ENCODE measurements around the gene TMEM183A.

Gene TMEM183A

DNA sequence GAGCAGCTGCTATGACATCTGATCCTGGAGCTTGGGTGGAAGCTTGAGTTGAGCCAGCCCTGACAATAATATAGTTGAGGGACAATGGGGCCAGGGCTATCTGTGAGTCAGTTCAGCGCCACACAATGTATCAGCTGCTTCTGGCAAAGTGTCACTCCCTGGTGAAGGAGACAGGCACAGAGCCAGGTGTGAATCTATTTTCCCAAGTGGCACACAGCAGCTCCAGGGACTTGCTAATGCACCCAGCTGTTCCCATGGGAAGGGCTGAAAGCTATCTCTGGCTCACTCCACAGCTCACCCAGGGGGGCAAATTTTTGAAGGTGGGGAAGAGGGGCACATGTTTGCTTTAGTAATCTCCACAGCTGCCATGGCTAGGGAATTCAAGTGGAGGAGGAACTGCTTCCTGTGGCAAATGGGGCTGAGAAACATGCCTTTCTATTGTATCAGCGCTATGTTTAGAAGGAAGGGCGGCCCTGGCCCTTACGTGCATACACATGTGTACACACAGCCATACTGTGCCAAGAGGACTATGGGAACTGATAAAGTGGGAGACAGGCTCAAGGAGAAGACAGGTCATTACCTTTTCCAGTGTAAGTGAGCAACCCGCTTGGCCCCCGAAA, 42.3 kb upstream of the TMEM183A start:
- DNase-seq (ENCODE audit: low read depth), result peak; percentile 81
- no peak overlapping the region for H3K4me3 ChIP-seq (replicated peaks; ENCODE audit: low read depth, low read length)
- TF ChIP-seq CTCF (IDR thresholded peaks at IDR 0.05; ENCODE audit: low read length, missing control alignments), result no peak

GRCh38 chr1:202965422-202965821, 41.8 kb upstream of the TMEM183A start:
- no peak overlapping the region for H3K4me3 ChIP-seq (replicated peaks; ENCODE audit: low read depth, low read length)
- TF ChIP-seq CTCF (IDR thresholded peaks at IDR 0.05; ENCODE audit: low read length, missing control alignments), result no peak
- no peak for DNase-seq (ENCODE audit: low read depth)

DNA sequence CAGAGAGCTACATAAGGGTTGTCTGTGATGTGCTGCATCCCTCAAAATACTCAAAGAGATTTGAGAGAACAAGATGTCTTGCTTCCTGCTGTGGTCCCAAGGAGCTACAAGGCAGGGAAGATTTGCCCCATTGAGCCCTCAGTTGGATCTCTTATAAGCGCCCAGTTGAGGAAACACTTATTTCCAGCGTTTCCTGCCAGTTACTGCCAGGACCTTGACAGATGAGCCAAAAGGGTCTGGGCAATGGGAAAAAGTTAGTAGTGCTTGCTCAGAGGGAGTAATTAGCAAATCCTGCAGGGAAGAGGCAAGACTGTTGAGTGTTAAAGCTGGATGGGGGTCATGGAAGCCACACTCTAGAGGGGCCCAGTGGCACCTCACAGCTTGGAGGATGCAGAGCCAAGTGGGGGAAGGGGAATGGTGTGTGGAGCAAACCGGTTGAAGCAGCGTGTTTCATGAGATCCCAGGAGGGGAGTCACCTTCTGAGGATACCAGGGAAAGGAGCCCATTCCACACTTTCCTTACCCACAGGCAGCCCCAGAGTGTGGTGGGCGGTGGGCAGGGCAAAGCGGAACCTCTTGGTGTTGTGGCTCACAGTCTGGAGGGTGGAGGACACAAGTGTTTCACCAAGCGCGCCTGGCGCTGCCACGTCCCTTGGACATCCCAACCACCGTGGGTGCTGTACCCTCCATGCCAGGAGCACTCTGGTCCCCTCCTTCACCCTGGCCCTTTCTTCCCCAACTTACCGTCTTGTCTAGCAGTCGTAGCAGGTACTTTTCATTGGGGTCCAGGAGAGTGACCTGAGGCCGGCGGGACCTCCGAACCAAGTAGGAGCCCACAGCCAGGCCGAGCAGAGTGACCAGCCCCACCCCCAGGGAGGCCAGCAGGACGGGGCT, 40.9 kb upstream of the TMEM183A start:
- no peak for TF ChIP-seq CTCF (IDR thresholded peaks at IDR 0.05; ENCODE audit: low read length, missing control alignments)
- peak overlapping the region; percentile 94 for H3K4me3 ChIP-seq (replicated peaks; ENCODE audit: low read depth, low read length)
- DNase-seq (ENCODE audit: low read depth), result no peak

DNA sequence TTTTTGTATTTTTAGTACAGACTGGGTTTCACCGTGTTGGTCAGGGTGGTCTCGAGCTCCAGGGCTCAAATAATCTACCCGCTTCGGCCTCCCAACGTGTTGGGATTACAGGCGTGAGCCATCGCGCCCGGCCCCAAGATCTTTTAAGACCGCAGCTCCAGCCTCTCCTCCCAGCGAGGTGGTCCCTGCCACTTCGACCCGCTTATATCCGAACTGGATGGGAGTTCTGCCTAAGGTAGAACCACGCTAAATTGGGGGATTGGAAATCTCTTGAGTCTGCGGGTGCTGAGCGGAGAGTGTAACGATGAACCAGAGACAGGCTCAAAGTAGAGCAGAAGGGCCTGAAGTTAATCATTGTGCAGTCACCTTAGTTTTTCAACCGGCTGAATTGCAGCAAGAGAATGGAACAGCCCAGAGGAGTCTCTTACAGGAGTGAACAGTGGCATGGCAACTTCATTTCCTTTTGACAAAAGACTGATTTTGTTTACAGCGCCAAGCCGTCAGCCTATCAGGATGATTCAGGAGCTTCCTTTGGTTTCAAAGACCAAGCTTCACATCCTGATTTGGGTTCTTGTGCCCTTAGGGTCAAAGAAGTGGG, 39.4 kb upstream of the TMEM183A start:
- no peak for DNase-seq (ENCODE audit: low read depth)
- TF ChIP-seq CTCF (IDR thresholded peaks at IDR 0.05; ENCODE audit: low read length, missing control alignments), result no peak
- peak overlapping the region; percentile 94 for H3K4me3 ChIP-seq (replicated peaks; ENCODE audit: low read depth, low read length)

GRCh38 chr1:202968351-202968750, 38.8 kb upstream of the TMEM183A start:
- no peak overlapping the region for H3K4me3 ChIP-seq (replicated peaks; ENCODE audit: low read depth, low read length)
- DNase-seq (ENCODE audit: low read depth), result no peak
- TF ChIP-seq CTCF (IDR thresholded peaks at IDR 0.05; ENCODE audit: low read length, missing control alignments), result no peak

GRCh38 chr1:202968895-202969295, 38.3 kb upstream of the TMEM183A start:
- TF ChIP-seq CTCF (IDR thresholded peaks at IDR 0.05; ENCODE audit: low read length, missing control alignments), result peak; percentile 95
- DNase-seq (ENCODE audit: low read depth), result peak; percentile 73
- no peak overlapping the region for H3K4me3 ChIP-seq (replicated peaks; ENCODE audit: low read depth, low read length)
